ENCODE data around the gene GSDME. TPM values are rescaled to one million over a fixed set of nuclear protein-coding genes. Genes with fewer than 3 reads are reported as not detected.

The GSDME gene
- total RNA-seq, 1 donor from 2014 or later: 38.2 TPM

GRCh38 chr7:24769851-24770250 lies 12.6 kb upstream of the GSDME start:
- DNase-seq: no peak

- DNase-seq: no peak
Observed at GRCh38 chr7:24769014-24769830, 12.0 kb upstream of the GSDME start.

DNA sequence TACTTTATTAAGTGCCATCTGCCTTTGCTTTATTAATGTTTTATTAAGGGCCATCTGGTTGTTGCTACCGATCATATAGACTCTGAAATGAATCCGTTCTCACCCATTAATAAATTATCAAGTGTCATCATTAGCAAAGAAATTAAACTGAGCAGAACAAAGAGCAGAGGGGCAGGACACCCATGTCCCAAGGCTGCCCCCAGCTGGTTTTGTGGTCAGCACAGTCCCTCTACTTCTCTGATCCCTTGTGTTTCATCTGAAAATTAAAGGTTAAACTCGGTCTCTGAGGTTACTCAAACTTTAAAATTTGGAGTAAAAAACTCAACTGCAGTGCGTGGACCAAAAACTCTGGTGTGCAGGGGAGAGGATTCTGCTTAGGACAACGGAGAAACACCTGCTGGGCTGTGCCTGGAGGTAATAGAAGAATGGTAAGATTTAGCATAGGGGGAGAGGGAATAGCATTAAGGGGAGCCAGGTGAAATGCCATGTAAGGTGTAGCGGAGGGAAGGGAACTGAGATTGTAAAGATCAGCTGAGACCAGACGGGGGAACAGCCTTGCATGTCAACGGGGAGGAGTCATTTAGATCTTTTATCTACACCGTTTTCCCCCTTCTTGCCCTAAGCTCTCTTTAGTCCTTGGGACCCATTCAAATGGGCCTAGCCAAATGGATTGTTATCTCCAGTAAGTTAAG lies 10.8 kb upstream of the GSDME start:
- DNase-seq: no peak

- DNase-seq: no peak
Observed at GRCh38 chr7:24764972-24765744, 7.9 kb upstream of the GSDME start.

- no peak for DNase-seq
Observed at GRCh38 chr7:24764011-24764410, 6.7 kb upstream of the GSDME start.

- DNase-seq: no peak
Observed at GRCh38 chr7:24763303-24763901, 6.1 kb upstream of the GSDME start.

- no peak for DNase-seq
Observed at GRCh38 chr7:24762771-24763170, 5.5 kb upstream of the GSDME start.

DNA sequence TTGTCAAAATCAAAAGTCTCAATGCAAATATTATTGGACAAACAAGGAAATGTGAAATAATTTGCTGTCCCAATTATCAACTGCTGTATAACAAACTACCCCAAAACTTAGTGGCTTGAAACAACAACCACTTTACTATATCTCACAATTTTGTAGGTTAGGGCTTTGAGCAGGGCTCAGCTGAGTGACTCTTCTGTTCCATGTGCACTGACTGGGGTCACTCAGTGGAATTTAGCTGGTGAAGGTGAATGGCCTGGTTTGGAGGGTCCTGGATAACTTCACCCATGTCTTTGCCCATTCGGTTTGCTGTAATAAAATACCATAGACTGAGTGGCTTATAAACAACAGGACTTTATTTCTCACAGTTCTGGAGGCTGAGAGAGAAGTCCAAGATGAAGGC lies 3.7 kb upstream of the GSDME start:
- DNase-seq: no peak

DNA sequence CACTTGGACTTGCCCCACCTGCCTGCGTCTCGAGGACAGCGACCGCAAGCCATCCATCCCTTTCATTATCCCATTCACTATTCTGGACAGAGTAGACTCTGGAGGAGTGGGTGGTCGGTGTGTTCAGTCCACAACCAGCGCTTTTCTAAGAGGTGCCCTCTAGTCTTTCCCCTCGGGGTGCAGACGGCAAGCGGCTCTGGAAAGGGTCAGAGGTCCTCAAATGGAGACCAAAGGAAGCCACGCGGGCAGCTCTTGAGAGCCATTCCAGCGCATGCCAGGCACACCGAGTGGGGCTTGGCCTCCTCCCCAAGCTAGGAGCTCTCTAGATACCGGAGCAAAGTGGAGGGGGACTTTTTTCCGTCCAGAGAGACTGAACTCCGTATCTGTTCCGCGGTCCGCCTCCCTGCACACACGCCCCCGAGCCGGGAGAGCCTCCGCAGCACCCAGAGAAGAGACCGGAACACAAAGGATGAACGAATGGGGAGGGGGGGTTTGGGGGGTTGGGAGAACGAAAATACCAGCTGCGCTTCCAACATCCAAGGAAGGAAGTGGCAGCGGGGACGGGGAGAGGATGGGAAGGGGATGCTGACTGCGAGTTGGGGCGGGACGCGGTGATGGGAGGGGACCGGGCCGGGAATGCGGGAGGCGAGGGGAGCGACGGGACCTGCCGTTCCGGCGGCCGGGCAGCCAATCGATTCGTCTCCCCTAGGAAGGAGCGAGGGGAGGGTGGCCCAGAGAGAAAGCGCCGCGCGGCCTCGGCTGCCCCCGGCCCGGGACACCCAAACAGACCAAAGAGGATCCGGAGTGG lies 515 bp downstream of the GSDME start:
- peak; percentile 78 for DNase-seq

DNA sequence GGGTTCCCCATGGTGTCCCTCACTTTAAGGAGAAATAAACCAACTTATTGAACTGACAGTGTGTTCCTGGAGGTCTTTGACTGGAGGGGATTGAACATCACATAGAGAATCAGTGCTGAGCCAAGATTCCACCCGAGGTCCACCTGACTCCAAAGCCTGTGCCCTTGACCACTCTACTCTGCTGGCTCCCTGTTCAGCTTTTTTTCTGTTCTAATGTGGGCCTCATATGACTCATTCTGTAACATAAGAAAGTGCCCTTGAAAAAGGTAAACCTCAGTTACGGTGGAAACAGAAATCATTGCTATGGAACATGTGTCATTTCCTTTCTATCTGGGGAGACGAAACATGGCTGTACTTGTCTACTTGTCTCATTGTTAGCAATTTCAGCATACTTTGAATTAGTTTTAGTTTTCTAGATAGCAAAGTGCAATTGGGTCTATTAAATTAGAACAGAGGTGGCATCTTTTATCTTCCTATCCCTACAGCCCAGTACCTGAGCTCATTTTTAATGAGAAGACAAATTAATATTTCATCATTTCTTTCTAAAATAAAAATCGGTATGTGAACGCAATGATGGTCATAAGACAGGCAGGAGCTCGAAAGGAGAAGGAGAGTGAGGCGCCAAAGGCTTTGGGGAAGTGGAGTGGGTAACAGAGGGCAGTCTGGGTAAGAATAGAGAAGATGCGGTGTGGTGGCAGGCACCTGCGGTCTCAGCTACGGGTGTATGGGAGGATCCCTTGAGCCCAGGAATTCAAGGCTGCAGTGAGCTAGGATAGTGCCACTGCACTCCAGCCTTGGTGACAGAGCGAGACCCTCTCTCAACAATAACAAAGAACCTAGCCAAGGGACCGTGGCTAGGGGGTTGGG lies 1.5 kb downstream of the GSDME start:
- DNase-seq: no peak

DNA sequence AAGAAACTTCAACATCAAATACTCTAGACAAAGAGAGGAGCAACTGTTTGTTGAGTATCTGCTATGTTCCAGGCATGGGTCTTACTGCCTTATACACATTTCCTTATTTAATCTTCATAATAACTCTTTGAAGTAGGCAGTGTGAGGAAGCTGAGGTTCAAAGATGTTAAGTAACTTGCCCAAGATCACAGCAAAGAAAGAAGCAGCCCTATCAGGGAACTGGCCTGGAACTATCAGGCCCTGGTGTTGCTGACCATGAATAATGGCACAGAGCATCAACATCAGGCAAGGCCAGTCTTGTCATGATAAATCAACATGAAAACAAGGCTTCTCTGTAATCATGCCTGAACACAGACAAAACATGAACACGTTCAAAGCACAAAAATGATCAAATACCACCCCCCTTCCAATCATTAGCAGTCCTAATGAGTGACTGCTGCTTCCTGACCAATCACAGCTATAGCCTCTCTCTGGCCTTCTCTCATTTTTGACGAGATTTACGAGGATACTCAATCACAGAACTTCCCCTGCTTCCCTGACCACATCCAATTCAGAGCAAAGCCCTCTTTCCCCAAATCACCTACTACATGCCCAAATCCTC lies 2.3 kb downstream of the GSDME start:
- no peak for DNase-seq

DNA sequence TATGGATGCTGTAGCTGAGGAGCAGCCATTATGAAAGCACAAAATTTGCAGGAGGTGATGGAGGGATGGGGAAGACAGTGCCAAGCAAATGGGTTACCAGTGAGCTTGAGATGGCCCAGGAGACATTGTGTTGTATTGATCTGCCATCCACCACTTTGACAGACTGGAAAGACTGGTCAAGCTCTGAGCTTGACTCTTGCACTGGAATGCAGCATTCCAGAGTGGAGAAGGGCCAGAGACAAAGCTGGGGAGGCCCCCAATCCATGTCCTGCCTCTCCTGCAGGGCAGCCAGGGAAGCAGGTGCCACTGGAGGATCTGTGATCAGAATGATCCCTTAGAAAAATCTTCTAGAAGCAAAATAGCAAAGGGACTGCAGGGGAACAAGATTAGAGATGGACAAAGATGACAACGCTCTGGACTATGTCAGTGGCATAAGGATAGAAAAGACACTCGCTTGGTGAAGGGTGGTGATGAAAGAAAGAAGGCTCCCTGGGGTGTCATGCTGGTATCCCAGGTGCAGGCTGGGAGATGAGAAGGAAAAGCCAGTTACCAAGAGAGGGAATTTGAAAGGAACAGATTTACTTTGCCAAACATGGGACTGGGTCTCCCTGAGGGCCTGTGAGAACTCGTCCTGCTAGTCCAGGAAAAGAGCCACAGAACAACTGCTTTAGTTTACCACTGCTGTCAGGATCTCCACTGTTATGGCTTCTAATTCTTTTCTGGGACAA lies 5.0 kb downstream of the GSDME start:
- DNase-seq: no peak

DNA sequence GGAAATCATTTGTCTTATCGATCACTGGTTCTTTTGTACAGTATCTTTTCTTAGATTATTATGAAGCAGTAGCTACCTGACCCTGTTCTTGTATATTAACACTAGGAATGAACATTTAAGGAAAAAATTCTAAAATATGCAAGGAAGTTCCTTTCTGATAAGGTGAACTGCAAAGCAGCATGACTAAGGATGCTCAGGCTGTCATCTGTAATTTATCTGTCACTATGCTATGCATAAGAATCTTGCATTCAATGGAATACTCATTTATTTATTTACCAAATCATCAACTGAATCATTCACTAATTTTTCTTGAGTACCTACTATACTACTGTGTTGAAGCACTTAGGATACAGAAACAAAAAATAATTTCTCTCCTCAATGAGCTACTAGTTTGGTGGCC lies 5.8 kb downstream of the GSDME start:
- DNase-seq: no peak

DNA sequence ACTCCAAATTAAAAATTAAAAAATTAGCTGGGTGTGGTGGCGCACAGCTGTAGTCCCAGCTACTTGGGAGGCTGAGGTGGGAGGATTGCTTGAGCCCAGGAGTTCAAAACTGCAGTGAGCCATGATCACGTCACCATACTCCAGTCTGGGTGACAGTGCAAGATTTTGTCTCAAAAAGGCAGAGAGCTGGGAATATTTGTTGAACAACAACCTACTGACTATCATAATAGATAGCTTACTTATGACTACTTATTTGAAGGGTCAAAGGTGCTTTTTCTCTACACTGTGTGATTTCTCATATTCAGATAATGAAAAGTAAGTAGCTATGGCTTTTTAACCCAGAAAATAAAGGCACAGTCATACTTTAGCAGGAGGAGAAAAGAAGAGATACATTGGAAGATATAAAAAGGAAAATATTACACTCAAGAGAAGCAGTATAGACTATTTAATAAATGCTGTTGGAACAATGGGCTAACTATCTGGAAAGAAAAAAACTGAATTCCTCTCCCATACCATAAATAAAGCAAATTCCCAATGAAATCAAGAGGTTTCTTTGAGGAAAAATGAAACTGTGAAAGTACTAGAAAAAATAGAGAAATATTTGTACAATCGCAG lies 6.7 kb downstream of the GSDME start:
- no peak for DNase-seq

GRCh38 chr7:24748521-24748920 lies 8.7 kb downstream of the GSDME start:
- no peak for DNase-seq

GRCh38 chr7:24745355-24745754 lies 11.9 kb downstream of the GSDME start:
- DNase-seq: no peak

DNA sequence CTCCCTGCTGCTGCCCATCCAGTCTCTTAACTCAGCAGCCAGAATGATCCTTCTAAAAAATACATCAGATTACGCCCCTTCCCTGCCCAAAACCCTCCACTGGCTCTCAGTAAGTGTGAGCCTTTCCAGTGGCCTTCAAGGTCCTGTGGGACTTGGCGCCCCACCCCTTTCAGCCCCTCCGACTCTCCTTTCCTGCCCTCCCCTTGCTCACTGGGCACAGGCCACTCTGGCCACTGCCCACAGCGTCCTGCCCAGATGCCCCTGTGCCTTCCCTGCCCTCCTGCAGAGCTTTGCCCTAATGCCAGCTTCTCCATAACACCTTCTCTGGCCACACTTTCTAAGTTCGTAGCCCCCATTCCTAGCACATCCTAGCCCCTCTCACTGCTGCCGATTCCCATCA lies 13.8 kb downstream of the GSDME start:
- no peak for DNase-seq

- DNase-seq: no peak
Observed at GRCh38 chr7:24742506-24743162, 14.6 kb downstream of the GSDME start.
